Mesothelial cell of epicardium (in vitro differentiated cells): ENCODE measurements around the gene CCDC28B. TPM values are rescaled to one million over a fixed set of nuclear protein-coding genes. Genes with fewer than 3 reads are reported as not detected.

Experiments used
- DNase-seq, 2 experiments: peaks; one replicate each; pipeline ENCODE4 v3.0.0; 2021; ENCODE audit warnings: low spot score in 2 of 2; ENCODE audit not compliant: unreplicated experiment in 2 of 2
- H3K27ac Mint-ChIP-seq: 2 replicates; pipeline ENCODE4 v1.8.0; 2021; ENCODE audit warnings: mixed read lengths
- H3K27me3 Mint-ChIP-seq: 2 replicates; pipeline ENCODE4 v1.8.0; 2021; ENCODE audit warnings: low read depth, mixed read lengths
- H3K36me3 Mint-ChIP-seq: 2 replicates; pipeline ENCODE4 v1.8.0; 2021; ENCODE audit warnings: mixed read lengths
- H3K4me1 Mint-ChIP-seq: 2 replicates; pipeline ENCODE4 v1.8.0; 2021; ENCODE audit warnings: mixed read lengths
- H3K4me3 Mint-ChIP-seq: 2 replicates; pipeline ENCODE4 v1.8.0; 2021; ENCODE audit warnings: mild to moderate bottlenecking, moderate library complexity, mixed read lengths
- H3K9me3 Mint-ChIP-seq: 2 replicates; pipeline ENCODE4 v1.8.0; 2021; ENCODE audit warnings: mixed read lengths
- CTCF ChIP-seq: fragments of 200-600 bp; sonication (generic); IDR thresholded peaks from one replicate; pipeline ENCODE4 v1.5.0; 2021; ENCODE audit warnings: antibody characterized with exemption; ENCODE audit not compliant: unreplicated experiment
- total RNA-seq: library from RNA; stranded (reverse); gene quantifications from 3 replicates; pipeline ENCODE4 v1.2.1, GENCODE V29; 2021

Gene CCDC28B
- total RNA-seq, 1 donor from 2014 or later = 21.6 TPM

GRCh38 chr1:32170991-32171390 lies 29.4 kb upstream of the CCDC28B start:
- DNase-seq = no peak
- no peak for TF ChIP-seq CTCF
- Mint-ChIP-seq H3K4me3 (no peak overlapping the region), H3K36me3 (peaks cover 48% of the 10 kb centered on the region), H3K27ac (no peak overlapping the region), H3K4me1 (no peaks in the 10 kb centered on the region), H3K27me3 (no peaks in the 10 kb centered on the region), H3K9me3 (no peaks in the 10 kb centered on the region)

DNA sequence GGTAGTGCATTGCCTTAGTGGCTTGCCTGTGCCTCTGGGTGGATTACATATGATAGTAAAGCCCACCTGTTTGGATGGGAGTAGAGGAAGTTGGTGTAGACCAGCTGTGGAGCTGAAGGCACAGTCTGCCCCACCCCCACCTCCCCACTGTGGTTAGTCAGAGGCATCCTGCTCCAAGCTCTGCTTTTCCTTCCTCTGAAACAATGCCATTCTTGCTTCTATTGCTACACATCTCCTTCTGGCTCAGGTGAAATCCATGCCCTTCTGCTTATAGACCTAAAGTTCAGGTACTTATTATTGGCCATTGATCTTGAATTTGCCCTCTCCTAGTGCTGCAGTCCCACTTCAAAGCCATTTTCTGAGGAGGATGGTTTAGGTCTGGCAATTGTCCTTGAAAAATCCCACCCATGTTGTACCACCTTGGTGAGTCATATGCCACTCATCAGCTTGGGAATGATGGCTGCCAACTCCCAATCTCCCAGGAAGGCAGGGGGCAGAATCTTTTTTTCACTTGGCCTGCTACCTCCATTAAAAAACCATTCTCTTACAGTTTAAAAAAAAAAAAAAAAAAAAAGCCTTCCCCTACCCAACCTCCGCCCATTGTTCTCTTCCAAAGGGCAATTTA lies 27.7 kb upstream of the CCDC28B start:
- Mint-ChIP-seq H3K4me1 (no peaks in the 10 kb centered on the region), H3K9me3 (no peaks in the 10 kb centered on the region), H3K27me3 (no peaks in the 10 kb centered on the region), H3K27ac (no peak overlapping the region), H3K36me3 (peaks cover 39% of the 10 kb centered on the region), H3K4me3 (no peak overlapping the region)
- DNase-seq = no peak
- no peak for TF ChIP-seq CTCF

DNA sequence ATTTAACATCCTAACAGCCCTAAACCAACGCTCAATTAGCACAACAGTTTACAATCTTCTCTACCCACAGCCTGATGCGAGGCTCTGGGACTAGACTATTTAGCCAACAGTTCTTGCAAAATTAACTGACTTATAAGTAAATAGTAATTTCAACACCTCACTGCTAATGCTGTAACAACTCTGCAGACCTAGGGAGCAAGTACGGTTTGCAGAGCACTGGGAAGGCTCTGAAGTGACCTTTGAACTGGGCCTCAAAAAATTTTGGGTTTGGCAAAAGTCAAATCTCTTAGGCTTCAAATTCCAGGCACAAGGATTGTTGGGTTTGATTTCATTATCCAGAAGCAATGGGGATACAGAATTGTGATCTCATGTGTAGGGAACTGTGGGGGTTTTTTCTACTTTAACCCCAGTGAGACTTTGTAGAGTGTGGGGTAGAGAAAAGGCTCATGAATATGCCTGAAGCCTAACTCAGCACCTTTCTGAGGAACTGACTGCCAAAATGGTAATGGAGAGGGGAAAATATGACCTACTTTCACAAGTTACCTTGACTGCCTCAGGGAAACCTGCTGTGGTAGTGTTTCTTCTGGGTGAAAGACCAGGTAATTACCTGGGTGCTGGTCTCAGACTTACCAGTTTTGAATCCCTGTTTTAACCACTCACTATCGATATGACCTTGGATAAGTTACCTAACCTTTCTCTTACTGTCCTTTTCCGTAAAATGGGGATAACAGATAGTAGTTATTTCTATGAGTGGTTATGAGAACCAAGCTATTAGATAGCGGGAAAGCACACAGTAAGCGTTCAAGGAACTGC lies 21.8 kb upstream of the CCDC28B start:
- H3K4me3 Mint-ChIP-seq = peak overlapping the region; percentile 79
- peaks cover 26% of the 10 kb centered on the region for H3K4me1 Mint-ChIP-seq
- DNase-seq = no peak
- H3K27ac Mint-ChIP-seq = peak overlapping the region; percentile 97
- H3K9me3 Mint-ChIP-seq = no peaks in the 10 kb centered on the region
- peaks cover 10% of the 10 kb centered on the region for H3K36me3 Mint-ChIP-seq
- no peak for TF ChIP-seq CTCF
- H3K27me3 Mint-ChIP-seq = no peaks in the 10 kb centered on the region

DNA sequence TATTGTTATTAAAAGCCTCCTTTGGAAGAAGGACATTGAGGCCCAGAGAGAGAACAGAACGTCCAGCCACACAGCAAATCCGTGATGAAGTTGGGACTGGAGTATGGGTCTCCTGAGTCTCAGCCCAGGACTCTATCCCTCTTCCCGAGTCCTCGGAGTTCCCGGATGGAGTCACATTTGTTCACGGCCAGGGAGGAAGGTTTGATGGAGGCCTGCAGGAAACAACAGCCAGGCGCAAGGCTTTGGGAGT lies 21.3 kb upstream of the CCDC28B start:
- H3K4me1 Mint-ChIP-seq = peaks cover 30% of the 10 kb centered on the region
- peaks cover 12% of the 10 kb centered on the region for H3K36me3 Mint-ChIP-seq
- peak overlapping the region; percentile 97 for H3K27ac Mint-ChIP-seq
- H3K4me3 Mint-ChIP-seq = peak overlapping the region; percentile 79
- TF ChIP-seq CTCF = no peak
- H3K9me3 Mint-ChIP-seq = no peaks in the 10 kb centered on the region
- no peaks in the 10 kb centered on the region for H3K27me3 Mint-ChIP-seq
- no peak for DNase-seq

- DNase-seq = peak; percentile 79 to 88
- Mint-ChIP-seq H3K27me3 (no peaks in the 10 kb centered on the region), H3K4me1 (peaks cover 33% of the 10 kb centered on the region)
Observed at GRCh38 chr1:32179443-32180185, 20.8 kb upstream of the CCDC28B start, which contains the start of gene TXLNA. Gene TXLNA (plus strand): TSS chr1:32179675. CDS start chr1:32180346, 671 bp downstream.

More at GRCh38 chr1:32179443-32180185, 20.8 kb upstream of the CCDC28B start, which contains the start of gene TXLNA:
- H3K4me3 Mint-ChIP-seq = peak within 1 kb of the TSS; percentile 83
- TF ChIP-seq CTCF = no peak
- peak within 1 kb of the TSS; percentile 97 for H3K27ac Mint-ChIP-seq
- H3K9me3 Mint-ChIP-seq = no peaks in the 10 kb centered on the region
- peaks cover 14% of the 10 kb centered on the region for H3K36me3 Mint-ChIP-seq
